Neural progenitor cell (in vitro differentiated cells): Measurements from ENCODE around the gene CNTN1. TPM values are rescaled to one million over a fixed set of nuclear protein-coding genes. Genes with fewer than 3 reads are reported as not detected.

ENCODE experiments used
- DNase-seq: peaks from one replicate; pipeline ENCODE4 v3.0.0-alpha.2; 2016; ENCODE audit warnings: low spot score
- H2AFZ ChIP-seq: fragments of 200-600 bp; sonication (generic); replicated peaks from 2 replicates; pipeline ENCODE4 v1.6.1; 2016; ENCODE audit warnings: antibody characterized with exemption
- H3F3A ChIP-seq: fragments of 200-600 bp; sonication (generic); 2 replicates; pipeline ENCODE4 v1.6.1; 2016; ENCODE audit warnings: antibody characterized with exemption, low read depth
- H3K27ac ChIP-seq: fragments of 200-600 bp; sonication (generic); 2 replicates; pipeline ENCODE4 v1.5.1; 2016; ENCODE audit warnings: mild to moderate bottlenecking
- H3K27me3 ChIP-seq: fragments of 200-600 bp; sonication (generic); 2 replicates; pipeline ENCODE4 v1.6.1; 2016; ENCODE audit warnings: mild to moderate bottlenecking, moderate library complexity
- H3K36me3 ChIP-seq: fragments of 200-600 bp; sonication (generic); 2 replicates; pipeline ENCODE4 v1.5.1; 2016
- H3K4me1 ChIP-seq: fragments of 200-600 bp; sonication (generic); 2 replicates; pipeline ENCODE4 v1.6.1; 2016; ENCODE audit warnings: mixed run types
- H3K4me2 ChIP-seq: fragments of 200-600 bp; sonication (generic); 2 replicates; pipeline ENCODE4 v1.6.1; 2016
- H3K4me3 ChIP-seq: fragments of 200-600 bp; sonication (generic); 2 replicates; pipeline ENCODE4 v1.5.1; 2016
- H3K79me2 ChIP-seq: fragments of 200-600 bp; sonication (generic); 2 replicates; pipeline ENCODE4 v1.6.1; 2016; ENCODE audit warnings: low read depth
- H3K9ac ChIP-seq: fragments of 200-600 bp; sonication (generic); 2 replicates; pipeline ENCODE4 v1.6.1; 2016
- H3K9me3 ChIP-seq: fragments of 200-600 bp; sonication (generic); 2 replicates; pipeline ENCODE4 v1.5.1; 2016; ENCODE audit warnings: low read depth
- H4K20me1 ChIP-seq: fragments of 200-600 bp; sonication (generic); 2 replicates; pipeline ENCODE4 v1.6.1; 2016; ENCODE audit warnings: low read depth
- H3K27ac Mint-ChIP-seq: 3 replicates; pipeline ENCODE4 v1.8.0; 2021; ENCODE audit warnings: mixed read lengths
- H3K27me3 Mint-ChIP-seq: 2 replicates; pipeline ENCODE4 v1.8.0; 2022; ENCODE audit warnings: low read depth, mild to moderate bottlenecking, inconsistent platforms, moderate library complexity, mixed read lengths; ENCODE audit not compliant: insufficient read depth
- H3K36me3 Mint-ChIP-seq: 3 replicates; pipeline ENCODE4 v1.8.0; 2021; ENCODE audit warnings: mixed read lengths
- H3K4me1 Mint-ChIP-seq: 3 replicates; pipeline ENCODE4 v1.8.0; 2021; ENCODE audit warnings: mixed read lengths
- H3K4me3 Mint-ChIP-seq: 3 replicates; pipeline ENCODE4 v1.8.0; 2021; ENCODE audit warnings: mild to moderate bottlenecking, moderate library complexity, mixed read lengths
- H3K9me3 Mint-ChIP-seq: 3 replicates; pipeline ENCODE4 v1.8.0; 2020; ENCODE audit warnings: mixed read lengths
- CTCF ChIP-seq: fragments of 200-600 bp; sonication (generic); IDR thresholded peaks from 2 replicates; pipeline ENCODE4 v1.5.1; 2017; ENCODE audit warnings: antibody characterized with exemption, mild to moderate bottlenecking
- EZH2 ChIP-seq: fragments of 200-600 bp; sonication (generic); IDR thresholded peaks from 2 replicates; pipeline ENCODE4 v1.6.1; 2017; ENCODE audit warnings: antibody characterized with exemption, mild to moderate bottlenecking, moderate library complexity
- EZH2phosphoT487 ChIP-seq: fragments of 200-600 bp; sonication (generic); IDR thresholded peaks from 2 replicates; pipeline ENCODE4 v1.6.1; 2017; ENCODE audit warnings: antibody characterized with exemption
- total RNA-seq: library from RNA; depleted of rRNA; stranded (reverse); fragments of >200 nt; gene quantifications from 2 replicates; pipeline ENCODE4 v1.2.3, GENCODE V29; 2015; ENCODE audit warnings: low replicate concordance

The CNTN1 gene
- total RNA-seq, 1 donor from 2014 or later = 0.17 TPM

- no peaks in the 10 kb centered on the region for H3K36me3 Mint-ChIP-seq
- no peaks in the 10 kb centered on the region for H3K4me1 Mint-ChIP-seq
These were observed 322.4 kb downstream of the CNTN1 start for GRCh38 chr12:41014643-41015020.

GRCh38 chr12:41018010-41018409 lies 325.8 kb downstream of the CNTN1 start:
- no peak overlapping the region for H3K4me3 Mint-ChIP-seq
- no peak overlapping the region for H3K27ac ChIP-seq
- DNase-seq = no peak
- no peaks in the 10 kb centered on the region for H3F3A ChIP-seq
- no peaks in the 10 kb centered on the region for H4K20me1 ChIP-seq
- H2AFZ ChIP-seq = no peak overlapping the region
- no peaks in the 10 kb centered on the region for H3K9me3 Mint-ChIP-seq
- no peaks in the 10 kb centered on the region for H3K36me3 ChIP-seq
- H3K9me3 ChIP-seq = no peaks in the 10 kb centered on the region
- H3K36me3 Mint-ChIP-seq = no peaks in the 10 kb centered on the region
- TF ChIP-seq EZH2 = no peak
- TF ChIP-seq EZH2phosphoT487 = no peak
- TF ChIP-seq CTCF = no peak
- H3K4me3 ChIP-seq = no peak overlapping the region
- no peaks in the 10 kb centered on the region for H3K4me1 ChIP-seq
- H3K79me2 ChIP-seq = no peaks in the 10 kb centered on the region
- no peak overlapping the region for H3K9ac ChIP-seq
- no peak overlapping the region for H3K4me2 ChIP-seq
- H3K27ac Mint-ChIP-seq = no peak overlapping the region
- H3K27me3 ChIP-seq = no peaks in the 10 kb centered on the region
- H3K27me3 Mint-ChIP-seq = peaks cover 2% of the 10 kb centered on the region
- peaks cover 3% of the 10 kb centered on the region for H3K4me1 Mint-ChIP-seq

More at GRCh38 chr12:41014643-41015020, 322.4 kb downstream of the CNTN1 start:
- H3K9me3 ChIP-seq = no peaks in the 10 kb centered on the region
- H3K36me3 ChIP-seq = no peaks in the 10 kb centered on the region
- H4K20me1 ChIP-seq = no peaks in the 10 kb centered on the region
- H3F3A ChIP-seq = no peaks in the 10 kb centered on the region
- no peaks in the 10 kb centered on the region for H3K4me1 ChIP-seq
- H2AFZ ChIP-seq = no peak overlapping the region
- Mint-ChIP-seq H3K27ac (no peak overlapping the region), H3K9me3 (peaks cover 28% of the 10 kb centered on the region), H3K4me3 (no peak overlapping the region), H3K27me3 (peaks cover 2% of the 10 kb centered on the region)
- no peak overlapping the region for H3K4me3 ChIP-seq
- no peaks in the 10 kb centered on the region for H3K79me2 ChIP-seq
- no peak overlapping the region for H3K4me2 ChIP-seq
- H3K27ac ChIP-seq = no peak overlapping the region
- H3K27me3 ChIP-seq = no peaks in the 10 kb centered on the region
- DNase-seq = no peak
- H3K9ac ChIP-seq = no peak overlapping the region
- no peak for TF ChIP-seq EZH2
- no peak for TF ChIP-seq EZH2phosphoT487
- no peak for TF ChIP-seq CTCF

- no peak overlapping the region for H3K27ac ChIP-seq
- no peaks in the 10 kb centered on the region for H3K9me3 ChIP-seq
- H3K9ac ChIP-seq = no peak overlapping the region
- no peaks in the 10 kb centered on the region for H3F3A ChIP-seq
- H3K4me3 ChIP-seq = no peak overlapping the region
- H3K27me3 Mint-ChIP-seq = peaks cover 2% of the 10 kb centered on the region
- H3K27me3 ChIP-seq = no peaks in the 10 kb centered on the region
- no peaks in the 10 kb centered on the region for H3K9me3 Mint-ChIP-seq
- DNase-seq = no peak
- H3K36me3 ChIP-seq = no peaks in the 10 kb centered on the region
- H3K36me3 Mint-ChIP-seq = no peaks in the 10 kb centered on the region
- H3K4me3 Mint-ChIP-seq = no peak overlapping the region
- H3K79me2 ChIP-seq = no peaks in the 10 kb centered on the region
- H3K4me1 Mint-ChIP-seq = peaks cover 5% of the 10 kb centered on the region
- H3K4me1 ChIP-seq = no peaks in the 10 kb centered on the region
- H2AFZ ChIP-seq = no peak overlapping the region
- no peaks in the 10 kb centered on the region for H4K20me1 ChIP-seq
- no peak overlapping the region for H3K4me2 ChIP-seq
- H3K27ac Mint-ChIP-seq = no peak overlapping the region
- TF ChIP-seq EZH2 = no peak
- TF ChIP-seq CTCF = no peak
- TF ChIP-seq EZH2phosphoT487 = no peak
These were observed 327.2 kb downstream of the CNTN1 start for GRCh38 chr12:41019461-41019860.

GRCh38 chr12:41023836-41024235 lies 331.6 kb downstream of the CNTN1 start:
- Mint-ChIP-seq H3K4me3 (no peak overlapping the region), H3K27me3 (no peaks in the 10 kb centered on the region), H3K4me1 (peaks cover 5% of the 10 kb centered on the region), H3K27ac (no peak overlapping the region), H3K9me3 (no peaks in the 10 kb centered on the region), H3K36me3 (no peaks in the 10 kb centered on the region)
- Histone ChIP-seq H3K36me3 (no peaks in the 10 kb centered on the region), H3K4me3 (no peak overlapping the region), H3K27me3 (no peaks in the 10 kb centered on the region), H3K4me1 (no peaks in the 10 kb centered on the region), H3K79me2 (no peaks in the 10 kb centered on the region), H3K9ac (no peak overlapping the region), H3K9me3 (no peaks in the 10 kb centered on the region), H3K27ac (no peak overlapping the region), H3F3A (no peaks in the 10 kb centered on the region), H2AFZ (no peak overlapping the region), H3K4me2 (no peak overlapping the region), H4K20me1 (no peaks in the 10 kb centered on the region)
- no peak for TF ChIP-seq CTCF
- no peak for TF ChIP-seq EZH2
- no peak for DNase-seq
